DMS114 treated with DMSO at 0.1 percent for 48 hours (cell line): ENCODE results near the gene FILIP1L.

Experiments
- DNase-seq: peaks from one replicate; lab custom pipeline; 2025; ENCODE audit not compliant: unreplicated experiment; lab: John Stamatoyannopoulos, UW

The FILIP1L gene

DNA sequence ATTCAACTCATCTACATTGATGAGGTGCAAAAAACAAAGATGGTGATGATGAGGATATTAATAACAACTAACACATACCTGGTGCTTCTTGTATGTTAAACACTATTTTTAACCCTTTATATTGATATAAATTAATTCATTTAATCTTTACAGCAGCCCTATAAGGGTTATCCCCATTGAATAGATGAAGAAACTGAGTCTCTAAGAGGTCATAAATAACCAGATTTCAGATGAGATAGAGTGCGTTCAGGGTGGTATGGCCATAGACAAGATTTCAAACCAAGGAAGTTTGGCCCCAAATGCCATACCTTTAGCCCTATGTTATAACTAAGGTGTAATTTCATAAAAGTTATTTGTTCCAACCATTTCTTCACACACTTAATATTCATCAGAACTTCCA lies 214.1 kb downstream of the FILIP1L start:
- DNase-seq: no peak

DNA sequence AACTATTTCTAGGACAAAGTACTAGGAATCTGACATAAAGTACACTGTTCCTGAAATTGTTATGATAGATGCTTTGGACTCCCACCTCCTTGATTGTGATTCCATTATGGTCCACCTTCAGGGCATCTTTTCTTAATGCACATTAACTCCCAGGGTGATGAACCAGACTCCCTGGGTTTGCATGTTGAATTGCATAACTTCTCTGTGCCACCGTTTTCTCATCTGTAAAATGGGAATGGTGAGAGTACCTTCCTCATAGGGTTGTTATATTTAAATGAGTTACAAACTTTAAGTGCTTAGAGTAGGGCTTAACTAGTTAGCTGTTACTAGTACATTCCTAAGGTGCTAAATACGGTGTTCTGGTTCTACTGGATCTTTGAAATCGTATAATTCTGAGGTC lies 214.7 kb downstream of the FILIP1L start:
- DNase-seq: no peak

DNA sequence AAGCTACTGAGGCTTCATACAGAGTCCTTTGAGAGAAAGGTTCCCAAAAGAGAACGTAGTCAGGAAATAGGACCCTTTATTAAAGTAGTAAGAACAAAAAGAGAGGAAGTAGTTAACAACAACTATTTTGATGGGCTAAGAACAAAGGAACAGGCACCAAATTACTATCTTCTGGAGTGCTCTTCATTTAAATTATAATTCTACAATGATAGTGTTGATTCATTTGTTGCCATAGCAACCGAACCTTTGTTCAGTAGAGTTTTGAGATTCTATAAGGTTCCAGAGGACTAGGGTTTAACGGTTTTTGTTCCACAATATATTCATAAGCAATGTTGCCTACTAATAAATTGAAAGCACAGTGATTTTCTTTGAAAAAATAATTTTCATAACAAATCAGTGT lies 217.8 kb downstream of the FILIP1L start:
- DNase-seq: no peak

DNA sequence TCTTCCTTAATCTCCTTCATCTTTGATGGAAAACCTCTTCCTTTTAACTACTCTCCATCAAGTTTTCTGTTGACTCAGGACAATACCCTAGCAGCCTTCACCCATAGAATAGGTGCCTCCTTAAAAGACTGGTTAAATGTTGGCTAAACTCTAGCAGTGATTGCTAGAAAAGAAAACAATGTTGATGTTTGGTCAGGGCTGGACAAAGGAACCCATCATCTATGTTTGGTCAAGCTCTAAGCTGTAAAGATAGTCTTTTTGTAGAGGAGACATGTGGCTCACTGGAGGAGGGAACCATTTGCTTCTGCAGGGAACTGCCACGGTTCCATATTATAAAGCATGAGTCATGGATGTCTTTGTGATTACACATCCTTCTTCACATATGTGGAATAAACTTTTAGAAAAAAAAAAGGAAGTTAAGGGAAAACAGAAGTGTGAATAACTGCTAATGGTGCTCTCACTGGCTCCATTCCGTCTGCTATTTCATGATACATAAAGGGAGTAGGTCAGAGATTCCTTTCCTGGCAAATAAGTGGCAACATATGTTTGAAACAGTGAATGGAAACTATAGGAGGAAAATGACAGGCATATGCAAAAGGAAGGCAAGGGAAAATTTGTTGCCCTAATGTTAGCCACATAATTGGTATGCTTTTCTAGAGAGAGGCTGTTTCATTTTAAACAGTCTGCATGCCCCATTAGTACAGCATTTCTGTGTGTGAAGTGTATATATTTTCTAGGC lies 218.4 kb downstream of the FILIP1L start:
- DNase-seq: no peak

DNA sequence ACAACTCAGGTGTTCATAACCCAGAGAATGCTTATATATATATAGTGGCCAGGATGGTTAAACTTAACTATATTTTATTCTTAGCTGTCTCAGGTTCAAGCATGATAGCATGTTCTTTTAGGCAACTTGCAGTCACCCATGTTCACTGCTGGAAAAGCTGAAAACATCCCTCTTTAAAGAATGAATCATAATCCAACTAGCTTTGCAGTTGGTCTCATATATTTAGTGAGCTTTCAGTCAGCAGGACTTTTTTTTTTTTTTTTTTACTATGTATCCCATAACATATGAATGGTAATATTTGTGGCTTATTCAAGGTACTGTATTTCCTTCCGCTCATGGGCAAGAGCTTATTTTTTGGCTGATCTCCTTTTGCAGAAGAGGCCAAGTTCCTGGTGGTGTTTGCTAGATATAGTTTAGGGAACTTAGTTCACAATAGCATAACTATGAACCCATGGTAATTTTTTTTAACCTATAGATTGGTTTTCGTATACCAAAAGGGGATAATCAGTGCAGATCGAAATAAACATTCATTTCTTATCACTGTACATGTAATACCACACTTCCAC lies 219.1 kb downstream of the FILIP1L start:
- DNase-seq: no peak

DNA sequence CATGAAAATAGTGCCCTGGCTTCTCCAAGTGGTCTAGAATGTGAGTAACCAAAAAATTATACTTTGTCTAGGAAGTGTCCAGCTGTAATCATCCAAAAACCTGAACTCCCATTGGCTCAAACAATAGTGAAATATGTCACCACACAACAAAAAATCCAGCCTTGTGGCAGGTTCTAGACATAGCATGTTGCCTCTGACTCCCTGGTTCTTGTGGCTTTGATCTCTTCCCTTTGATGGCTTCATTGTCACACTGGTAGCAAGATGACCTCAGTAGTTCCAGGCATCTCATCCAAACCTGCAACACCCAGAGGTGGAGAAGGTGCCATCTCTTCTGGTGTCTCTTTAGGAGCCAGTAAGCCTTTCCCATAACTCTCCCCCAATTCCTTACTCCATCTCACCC lies 222.0 kb downstream of the FILIP1L start:
- DNase-seq: no peak

DNA sequence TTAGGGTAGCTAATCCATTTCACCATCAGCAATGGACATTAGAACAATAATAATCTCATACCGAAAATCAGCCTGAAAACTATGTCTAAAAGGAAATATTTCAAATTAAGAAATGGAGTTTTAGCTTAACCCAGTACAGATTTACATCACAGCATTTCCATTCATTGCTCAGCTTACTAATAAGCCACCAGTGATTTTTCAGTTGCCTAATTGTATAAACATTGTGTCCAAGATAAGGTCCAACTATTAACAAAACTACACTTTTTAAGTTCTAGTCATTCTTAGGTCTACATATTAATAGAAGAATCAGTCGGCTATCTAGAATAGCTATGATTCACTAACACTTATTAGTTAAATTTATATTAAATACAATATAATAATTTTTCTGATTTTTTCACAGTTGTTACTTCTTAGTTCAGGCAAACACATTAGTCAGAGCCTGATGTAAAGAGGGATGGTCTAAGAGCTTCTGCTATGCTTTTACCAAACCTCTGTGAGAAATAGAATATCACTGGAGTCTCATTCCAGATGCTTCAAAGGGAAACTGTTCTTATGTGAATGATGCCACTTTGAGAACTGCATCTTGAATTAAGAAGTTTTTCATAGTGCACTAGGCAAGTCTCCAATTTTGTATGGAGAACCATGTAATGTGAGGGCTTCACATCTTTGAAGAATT lies 222.6 kb downstream of the FILIP1L start:
- DNase-seq: no peak

DNA sequence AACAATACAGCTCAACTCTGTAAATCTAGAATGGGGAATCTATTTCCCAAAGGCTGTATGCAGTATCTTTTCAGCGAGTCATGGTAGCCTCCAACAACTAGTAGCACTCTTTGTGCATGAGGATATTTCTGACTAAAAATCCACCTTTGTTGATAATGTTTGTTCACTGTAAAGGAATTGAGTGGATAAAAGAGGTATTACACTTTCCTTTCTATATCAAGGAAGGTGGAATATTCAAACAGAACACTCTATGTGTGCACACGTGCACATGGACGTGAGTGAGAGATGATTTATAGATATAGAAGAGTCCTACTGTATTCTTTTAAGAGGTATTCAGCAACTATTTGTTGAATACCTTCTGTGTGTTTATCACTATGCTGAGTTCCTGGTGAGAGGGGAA lies 228.4 kb downstream of the FILIP1L start:
- DNase-seq: no peak

DNA sequence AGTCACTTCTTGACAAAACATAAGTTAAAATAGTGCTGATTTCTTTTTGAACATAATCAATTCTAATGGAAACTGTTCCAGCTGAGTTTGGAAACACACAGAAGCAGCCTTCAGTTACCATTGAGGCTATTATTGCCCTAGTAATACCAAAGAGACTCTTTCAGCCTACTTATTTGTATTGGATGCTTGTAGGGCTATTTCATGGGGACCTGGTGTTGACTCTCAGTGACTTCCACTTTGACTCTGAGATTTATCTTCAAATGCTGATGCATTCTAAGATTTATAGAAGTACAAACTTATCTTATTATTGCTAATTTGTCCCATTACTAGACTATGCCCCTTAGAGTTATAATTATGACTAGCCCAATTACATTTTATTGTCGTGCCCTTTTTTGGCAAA lies 229.2 kb downstream of the FILIP1L start:
- no peak for DNase-seq

DNA sequence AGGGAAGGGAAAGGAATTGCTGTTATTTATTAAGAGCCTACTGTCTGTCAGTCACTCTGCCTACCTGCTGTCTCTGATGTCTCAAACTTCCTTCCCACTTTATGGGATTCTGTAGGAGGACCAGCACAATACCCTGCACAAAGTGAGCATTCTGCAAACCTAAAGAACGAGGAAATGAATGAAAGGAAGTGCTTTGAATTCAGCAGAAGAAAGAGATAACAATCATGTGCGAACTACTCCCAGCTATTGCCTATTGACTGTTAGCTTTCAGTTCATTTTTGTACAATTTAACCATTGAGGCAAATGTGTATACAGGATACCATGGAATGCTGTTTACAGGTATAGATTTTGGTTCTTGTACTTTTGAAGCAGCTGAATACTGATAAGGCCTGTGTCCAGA lies 229.8 kb downstream of the FILIP1L start:
- no peak for DNase-seq

DNA sequence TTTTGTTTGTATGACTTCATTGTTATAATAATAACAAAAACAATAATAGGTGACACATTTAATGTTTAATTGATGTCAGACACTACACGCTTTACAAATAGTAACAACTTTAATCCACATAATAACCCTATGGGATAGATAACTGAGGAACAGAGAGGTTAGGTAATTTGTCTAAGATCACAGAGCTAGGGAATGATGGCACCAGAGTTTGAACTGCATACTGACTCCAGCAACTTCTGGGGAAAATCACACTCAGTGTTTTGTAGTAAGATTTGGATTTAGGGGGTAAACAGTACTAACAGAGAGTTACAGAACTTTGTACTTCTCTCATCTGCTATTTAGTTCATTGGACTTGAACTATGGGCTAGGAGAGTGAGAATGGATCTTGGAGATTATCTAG lies 230.6 kb downstream of the FILIP1L start:
- no peak for DNase-seq

DNA sequence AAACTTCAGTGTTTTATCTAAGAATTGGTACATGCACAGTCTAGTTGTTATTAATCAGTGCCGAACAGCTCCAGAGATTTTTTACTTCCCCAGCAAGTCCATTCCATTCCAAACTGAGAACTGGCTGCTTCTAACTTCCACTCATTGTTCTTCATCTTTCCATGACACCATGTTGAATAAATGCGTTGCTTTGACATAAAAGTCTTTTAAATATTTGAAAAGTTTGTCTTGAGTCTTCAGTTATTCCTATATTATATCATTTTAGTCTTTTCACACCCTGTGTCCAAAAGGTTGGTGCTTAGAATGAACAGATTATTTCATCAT lies 231.2 kb downstream of the FILIP1L start:
- no peak for DNase-seq

DNA sequence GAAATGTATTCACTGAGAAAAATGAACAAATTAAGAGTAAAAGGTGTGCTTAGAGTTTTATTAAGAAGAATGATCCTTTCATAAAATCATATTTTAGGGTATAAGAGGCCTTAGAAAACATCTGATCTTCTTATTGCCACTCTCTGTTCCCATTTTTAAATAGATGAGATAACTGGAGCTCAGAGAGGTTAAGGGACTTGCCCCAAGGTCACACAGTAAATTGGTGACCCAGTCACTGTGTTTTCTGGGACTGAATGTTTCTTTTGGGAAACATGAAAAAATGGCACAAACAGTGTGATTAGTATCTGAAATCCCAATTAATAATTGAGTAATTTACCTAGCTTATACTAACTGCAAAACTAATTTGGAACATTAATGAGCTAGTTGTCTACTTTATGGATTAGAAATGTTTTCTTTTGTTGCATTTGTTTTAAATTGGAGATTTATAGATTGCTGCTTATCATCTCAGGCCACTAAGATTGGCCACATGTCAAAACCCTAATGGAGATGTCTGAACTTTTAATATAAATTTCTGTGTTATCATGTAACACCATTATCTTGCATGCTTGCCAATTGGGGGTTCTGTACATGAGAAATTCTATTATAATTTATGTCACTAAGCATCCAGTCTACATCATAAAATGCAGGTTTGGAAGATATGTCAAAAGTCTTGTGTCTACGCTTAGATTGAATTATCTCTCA lies 231.7 kb downstream of the FILIP1L start:
- no peak for DNase-seq

DNA sequence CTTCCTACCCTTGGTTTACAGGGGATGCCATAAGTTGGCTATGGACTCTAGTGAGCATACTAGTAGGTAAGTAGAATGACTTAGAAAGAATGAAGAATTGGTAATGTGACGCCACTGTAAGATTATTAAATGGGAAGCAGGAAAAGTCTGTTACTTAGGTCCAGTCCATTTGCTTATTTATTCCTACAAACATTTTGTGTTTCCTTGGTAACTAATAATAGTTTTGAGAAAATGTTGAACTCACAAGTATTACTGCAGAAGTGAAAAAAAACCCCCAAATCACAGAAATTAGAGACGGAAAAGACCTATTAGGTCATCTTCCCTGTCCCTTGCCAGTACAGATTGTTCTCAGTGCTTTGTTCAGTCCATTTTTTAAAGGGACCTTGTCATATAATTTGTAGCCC lies 233.2 kb downstream of the FILIP1L start:
- DNase-seq: no peak

DNA sequence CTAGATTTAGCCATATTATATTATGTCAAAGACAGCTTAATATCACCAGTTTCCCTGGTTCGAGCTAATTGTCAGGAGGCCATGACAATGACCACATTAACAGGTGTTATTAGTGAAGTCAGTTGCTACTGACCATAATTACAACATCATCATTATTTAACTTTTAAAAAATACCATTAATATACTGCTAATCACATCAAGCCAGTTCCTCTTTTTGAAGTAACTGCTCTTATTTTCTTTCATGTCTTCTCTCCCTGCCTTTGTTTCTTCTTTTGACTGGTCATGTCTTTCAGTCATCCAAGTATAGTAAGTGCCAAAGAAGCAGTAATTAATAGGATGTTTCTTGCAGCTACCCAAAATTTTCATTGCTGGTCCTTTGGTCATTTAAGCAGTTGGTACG lies 235.0 kb downstream of the FILIP1L start:
- no peak for DNase-seq

DNA sequence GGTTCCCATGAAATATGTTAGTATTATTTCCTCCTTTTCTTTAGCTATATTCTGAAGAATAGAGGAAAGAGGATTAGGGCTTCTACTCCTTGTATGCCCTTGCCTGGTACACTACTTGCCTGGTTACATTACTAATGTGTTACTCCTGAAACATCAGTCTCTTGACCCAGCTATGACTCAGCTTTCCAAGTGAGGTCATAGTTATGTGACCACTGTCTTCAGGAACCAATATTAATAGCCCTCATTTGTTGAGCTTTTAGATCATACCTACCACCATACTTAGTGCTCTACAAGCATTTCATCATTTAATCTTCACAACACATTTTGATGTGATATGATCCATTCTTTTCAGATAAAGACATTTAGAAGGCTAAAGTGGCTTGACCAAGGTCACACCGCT lies 236.3 kb downstream of the FILIP1L start:
- DNase-seq: no peak

DNA sequence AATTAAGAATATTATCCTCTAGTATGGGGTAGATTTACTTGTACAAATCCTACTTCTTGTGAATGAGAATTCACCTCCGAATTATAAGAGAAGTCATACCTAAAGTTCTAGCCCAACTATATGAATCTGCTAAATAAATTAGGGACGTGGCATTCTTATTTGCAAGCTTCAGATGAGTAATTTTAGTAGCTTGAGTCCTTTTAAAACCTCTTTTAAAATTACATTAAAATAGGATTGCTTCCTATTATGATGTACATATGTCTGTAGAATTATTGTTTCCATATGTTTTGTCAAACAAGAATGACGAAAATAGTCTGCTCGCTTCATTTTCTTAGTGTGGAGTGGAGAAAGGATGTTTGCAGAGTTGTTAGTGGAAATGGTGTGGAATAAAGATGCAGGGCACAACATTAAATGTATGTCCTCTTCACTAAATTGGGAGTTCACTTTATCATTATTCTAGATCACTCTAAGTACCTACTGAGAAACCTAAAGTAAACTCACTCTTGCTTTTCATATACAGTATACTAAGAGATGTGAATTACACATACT lies 237.2 kb downstream of the FILIP1L start:
- DNase-seq: no peak

DNA sequence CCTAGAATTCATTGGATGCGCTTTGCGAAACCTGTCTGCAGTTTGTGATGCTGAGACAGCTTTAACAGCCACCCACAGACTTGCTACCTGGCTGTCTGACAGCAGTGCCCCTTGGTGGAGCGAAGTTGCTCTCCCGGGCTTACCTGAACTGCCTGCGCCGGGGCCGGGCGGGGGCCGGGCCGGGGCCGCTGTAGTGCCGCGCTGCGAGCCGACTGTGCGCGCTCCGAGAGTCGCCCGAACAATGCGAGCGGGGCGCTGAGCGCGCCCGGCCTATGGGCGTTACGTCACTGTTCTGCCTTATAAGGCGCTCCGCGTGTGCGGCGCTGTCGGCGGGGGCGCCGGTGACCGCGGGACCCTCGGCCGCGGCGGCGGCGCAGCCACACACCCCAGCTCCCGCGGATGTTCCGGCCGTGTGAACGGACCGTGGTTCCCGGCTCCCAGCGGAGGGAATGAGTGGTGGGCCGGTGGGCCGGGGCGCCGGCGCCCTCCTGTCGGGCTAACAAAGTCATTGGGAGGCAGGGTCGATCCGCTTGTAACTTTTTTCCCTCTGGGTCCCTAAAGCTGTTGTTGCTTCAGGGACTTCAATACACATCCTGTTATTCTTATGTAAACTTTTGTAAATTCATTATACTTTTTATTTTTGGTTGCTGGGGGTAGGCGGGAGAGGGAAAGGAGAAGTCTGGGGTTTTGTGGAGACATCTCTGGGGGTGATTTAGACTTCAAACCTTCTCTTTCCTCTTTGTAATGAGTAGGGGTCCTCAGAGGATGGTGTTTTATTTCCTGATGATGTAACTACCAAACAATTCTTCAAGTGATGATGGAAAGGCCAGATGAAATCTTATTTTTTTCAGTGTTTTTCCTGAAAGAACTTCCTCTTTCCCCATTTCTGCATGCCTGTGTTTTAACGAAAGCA lies 238.1 kb downstream of the FILIP1L start:
- DNase-seq: peak; percentile 28

DNA sequence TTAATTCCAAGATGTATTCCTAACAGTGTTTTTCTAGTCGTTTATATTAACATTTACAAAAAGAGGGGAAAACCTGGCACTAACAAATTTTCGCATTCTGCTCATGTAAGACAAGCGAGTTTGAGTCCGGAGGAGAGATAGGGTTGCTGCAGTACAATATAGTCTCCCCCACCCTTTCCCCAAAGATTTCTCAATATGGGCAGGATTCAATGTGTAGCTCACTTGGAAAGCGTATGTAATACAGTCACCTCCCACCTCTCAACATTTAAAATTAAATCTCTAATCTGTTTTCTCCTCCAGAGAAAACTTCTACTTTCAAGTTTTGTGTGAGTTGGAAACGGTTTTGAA lies 238.7 kb downstream of the FILIP1L start:
- DNase-seq: no peak

DNA sequence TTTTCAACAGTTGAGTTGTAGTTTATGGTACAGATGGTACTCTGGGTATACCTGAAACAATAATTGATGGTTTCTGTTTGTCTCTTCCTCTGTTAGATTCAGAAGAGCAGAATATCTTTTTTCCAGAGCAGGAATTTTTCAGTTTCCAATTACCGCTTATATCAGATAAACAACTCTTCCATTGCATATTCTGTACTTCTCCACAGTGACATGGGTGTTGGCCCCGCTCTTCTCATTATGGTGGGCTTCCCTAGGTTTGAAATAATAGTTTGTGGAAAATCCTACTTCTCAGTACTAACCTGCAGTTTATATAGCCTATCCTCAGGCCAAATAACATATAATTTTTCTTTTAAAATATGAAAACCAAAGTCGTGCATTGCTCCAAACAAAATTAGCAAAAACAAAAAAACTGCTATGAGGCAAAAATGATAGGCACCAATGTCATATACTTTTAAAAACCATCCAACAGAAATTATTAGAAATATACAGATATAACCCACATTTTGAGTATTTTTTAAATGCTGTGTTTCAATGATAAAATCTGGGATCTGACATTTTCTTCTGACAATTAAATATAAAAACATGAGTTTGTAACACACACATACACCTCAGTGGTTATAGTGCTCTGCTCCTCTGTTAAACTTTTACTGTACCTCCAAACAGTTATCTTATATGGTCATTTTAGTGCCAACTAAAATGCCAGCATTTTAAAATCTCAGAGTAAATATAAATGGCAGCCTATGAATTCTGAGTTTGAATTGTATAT lies 239.9 kb downstream of the FILIP1L start:
- no peak for DNase-seq
